Heart left ventricle (tissue), 16 donors: Measurements from ENCODE around the gene COL15A1. TPM values are rescaled to one million over a fixed set of nuclear protein-coding genes. Genes with fewer than 3 reads are reported as not detected.

ENCODE experiments used
- ATAC-seq, 4 donors: fragments of 200-7000 bp; cut with Tn5 transposase; one replicate each; pipeline ENCODE4 v1.9.1; 2020 to 2022; ENCODE audit warnings: moderate library complexity in 4 of 4, mild to moderate bottlenecking in 3 of 4, moderate number of reproducible peaks in 1 of 4
- DNase-seq, 5 donors: peaks; one replicate each; pipeline ENCODE4 v3.0.0-alpha.2; 2020
- H3K27ac ChIP-seq, 12 donors: fragments of 200-600 bp; sonication (generic) in 4 of 12; one replicate each; pipeline versions ENCODE4 v1.5.0 to v1.8.0; 2016 to 2022; ENCODE audit warnings: mild to moderate bottlenecking in 2 of 12
- H3K27me3 ChIP-seq, 9 donors: fragments of 200-600 bp; sonication (generic) in 2 of 9; one replicate each; pipeline versions ENCODE4 v1.5.1 to v1.8.0; 2016 to 2022; ENCODE audit warnings: mild to moderate bottlenecking in 3 of 9
- H3K36me3 ChIP-seq, 9 donors: fragments of 200-600 bp; sonication (generic) in 2 of 9; one replicate each; pipeline versions ENCODE4 v1.5.0 to v1.8.0; 2018 to 2022; ENCODE audit warnings: mild to moderate bottlenecking in 2 of 9
- H3K4me1 ChIP-seq, 12 donors: fragments of 200-600 bp; sonication (generic) in 4 of 12; one replicate each; pipeline versions ENCODE4 v1.5.0 to v1.8.0; 2016 to 2022; ENCODE audit warnings: mild to moderate bottlenecking in 3 of 12
- H3K4me3 ChIP-seq, 12 donors: fragments of 200-600 bp; sonication (generic) in 4 of 12; one replicate each; pipeline versions ENCODE4 v1.5.0 to v1.8.0; 2017 to 2022; ENCODE audit warnings: mild to moderate bottlenecking in 9 of 12, moderate library complexity in 4 of 12
- H3K9me3 ChIP-seq, 12 donors: fragments of 200-600 bp; sonication (generic) in 4 of 12; one replicate each; pipeline versions ENCODE4 v1.5.0 to v1.8.0; 2016 to 2022; ENCODE audit warnings: mild to moderate bottlenecking in 1 of 12
- POLR2A ChIP-seq, 2 donors: fragments of 450-650 bp; IDR thresholded peaks; one replicate each; pipeline ENCODE4 v1.6.1; 2017; ENCODE audit warnings: antibody characterized with exemption in 2 of 2, mild to moderate bottlenecking in 2 of 2, moderate library complexity in 2 of 2
- WGBS, 4 donors: extraction: QIAGEN DNeasy Blood & Tissue Kit in 2 of 4; methylation state at CpG; one replicate each; pipeline versions ENCODE4 v1.1.5 to v1.1.7; 2013 to 2018; 5-methylcytosine and 5-hydroxymethylcytosine counted together
- intact Hi-C, 10 donors: fragments of 100-400 bp; cut with DNase I; formaldehyde crosslinking; loops; one replicate each; pipeline versions ENCODE4 v1.11.1 to v1.14.2; 2022
- polyA plus RNA-seq, 2 donors: library from polyadenylated mRNA; stranded (reverse); fragments of 200-250 nt; gene quantifications; one replicate each; pipeline ENCODE4 v1.2.3, GENCODE V29; 2013
- total RNA-seq, 9 donors: library from RNA; depleted of rRNA in 2 of 9; stranded (reverse); fragments of >200 nt in 2 of 9; fragmentation: NEBNext Ultra II Directional in 3 of 9; extraction: Animal tissue kit (Norgen Biotek cat#: 25700) in 3 of 9; gene quantifications; one replicate each; pipeline versions ENCODE4 v1.1.0 to v1.2.4, GENCODE V29; 2016 to 2023
- TF ChIP-seq, protein P1 (sequence below), 12 donors: fragments of 200-600 bp; sonication (generic) in 4 of 12; IDR thresholded peaks; one replicate each; pipeline versions ENCODE4 v1.5.0 to v1.8.0; 2018 to 2022; ENCODE audit warnings: antibody characterized with exemption in 12 of 12, mild to moderate bottlenecking in 5 of 12
- donor health status: ischemic (EF 13 %, LVEDD 7.1; RV severe dilation, severe dysfunction).
- donor health status: healthy with polysubstance abuse.
- donor health status: DM: no; HTN: yes; CAD: no.
- donor health status: DM: no; HTN: no; CAD: no.
- donor health status: ischemic (EF 25% LVEDD 6.9; RV normal size, moderate dysfunction).
- donor health status: ischemic (EF 25% LVEDD 5.7; RV mildly dilated, moderate dysfunction).
- donor health status: healthy.
- donor health status: DM: yes; HTN: yes; CAD: no.
- donor health status: ischemic (EF 35%, LVEDD 5.7; RV mildly dilated, moderate dysfunction).
- donor health status: nonischemic (EF 11% LVEDD 7.7; RV severe dilation, severe dysfunction).
- donor health status: DM: yes; HTN: yes; CAD: no.
- donor health status: PGD.
- donor health status: ischemic (EF 29% LVEDD 5.4; RV normal size, mild dysfunction).
- donor health status: nonischemic (EF 23%, LVEDD 6.1; RV moderate dilation, normal function).

COL15A1 gene
- total and polyA plus RNA-seq, 11 donors, result 12.4 to 81.0 (median 38.8) TPM

DNA sequence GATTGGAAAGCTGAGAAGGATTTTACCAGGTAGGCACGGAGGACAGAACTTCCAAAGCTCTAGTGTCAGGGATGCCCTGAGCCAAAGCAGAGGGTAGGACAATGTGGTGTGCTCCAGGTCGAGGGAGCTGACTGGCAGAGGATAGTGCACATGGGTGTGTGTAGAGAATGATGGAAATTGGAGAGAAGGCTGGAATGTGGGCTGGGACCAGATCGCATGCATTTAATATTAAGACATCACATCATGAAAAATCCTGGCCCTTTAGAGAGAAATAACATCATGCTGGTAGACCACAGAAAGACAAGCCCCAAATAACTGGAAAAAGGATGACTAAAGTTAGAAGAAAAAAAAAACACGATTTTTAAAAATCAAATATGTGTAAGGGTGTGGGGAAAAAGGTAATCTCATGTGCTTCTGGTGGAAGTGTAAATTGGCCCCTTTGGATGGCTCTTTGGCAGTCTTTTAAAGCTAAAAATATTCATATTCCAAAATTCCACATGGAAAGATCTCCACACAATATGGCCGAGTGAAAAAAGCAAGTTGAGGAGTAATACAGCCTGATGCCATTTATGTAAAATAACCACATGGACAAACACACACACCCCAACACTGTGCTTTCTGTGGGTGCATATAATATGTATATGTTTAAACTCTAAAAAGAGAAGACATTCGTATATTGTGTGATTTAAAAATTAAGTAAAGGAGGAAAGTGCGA lies 94.2 kb downstream of the COL15A1 start:
- intact Hi-C loops, result no loop called here
- ATAC-seq (no peak), DNase-seq (no peak)
- 84 to 91% (median 88%) methylated on average over 7 of the region's 7 CpGs for WGBS, 4 donors
- Histone ChIP-seq H3K27ac (no peak overlapping the region), H3K4me1 (peaks cover 0 to 36% (median 0%) of the 10 kb centered on the region in 12 donors), H3K9me3 (no peaks in the 10 kb centered on the region), H3K36me3 (peaks cover 0 to 89% (median 22%) of the 10 kb centered on the region in 9 donors), H3K4me3 (no peak overlapping the region), H3K27me3 (peaks cover 0 to 8% (median 0%) of the 10 kb centered on the region in 9 donors)
- TF ChIP-seq POLR2A (IDR thresholded peaks at IDR 0.05), result no peak
- TF ChIP-seq, protein P1, sequence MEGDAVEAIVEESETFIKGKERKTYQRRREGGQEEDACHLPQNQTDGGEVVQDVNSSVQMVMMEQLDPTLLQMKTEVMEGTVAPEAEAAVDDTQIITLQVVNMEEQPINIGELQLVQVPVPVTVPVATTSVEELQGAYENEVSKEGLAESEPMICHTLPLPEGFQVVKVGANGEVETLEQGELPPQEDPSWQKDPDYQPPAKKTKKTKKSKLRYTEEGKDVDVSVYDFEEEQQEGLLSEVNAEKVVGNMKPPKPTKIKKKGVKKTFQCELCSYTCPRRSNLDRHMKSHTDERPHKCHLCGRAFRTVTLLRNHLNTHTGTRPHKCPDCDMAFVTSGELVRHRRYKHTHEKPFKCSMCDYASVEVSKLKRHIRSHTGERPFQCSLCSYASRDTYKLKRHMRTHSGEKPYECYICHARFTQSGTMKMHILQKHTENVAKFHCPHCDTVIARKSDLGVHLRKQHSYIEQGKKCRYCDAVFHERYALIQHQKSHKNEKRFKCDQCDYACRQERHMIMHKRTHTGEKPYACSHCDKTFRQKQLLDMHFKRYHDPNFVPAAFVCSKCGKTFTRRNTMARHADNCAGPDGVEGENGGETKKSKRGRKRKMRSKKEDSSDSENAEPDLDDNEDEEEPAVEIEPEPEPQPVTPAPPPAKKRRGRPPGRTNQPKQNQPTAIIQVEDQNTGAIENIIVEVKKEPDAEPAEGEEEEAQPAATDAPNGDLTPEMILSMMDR (IDR thresholded peaks at IDR 0.05), result no peak

DNA sequence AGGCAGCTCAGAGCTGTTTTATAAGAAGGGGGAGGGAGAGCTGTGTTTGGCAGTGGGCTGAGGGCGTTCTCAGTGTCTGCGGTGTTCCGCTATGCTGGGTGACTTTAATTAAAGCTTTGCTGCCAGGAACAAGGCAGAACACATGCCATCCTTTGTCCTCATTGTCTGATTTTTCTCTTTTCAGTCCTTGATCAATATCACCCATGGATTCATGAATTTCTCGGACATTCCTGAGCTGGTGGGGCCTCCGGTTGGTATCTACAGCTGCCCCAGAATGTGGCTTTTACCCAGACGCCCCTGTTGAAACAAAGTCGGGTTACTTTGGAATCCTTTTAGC lies 94.7 kb downstream of the COL15A1 start:
- DNase-seq, result no peak
- peaks cover 0 to 8% (median 0%) of the 10 kb centered on the region in 9 donors for H3K27me3 ChIP-seq
- 90 to 95% (median 93%) methylated on average over 7 of the region's 7 CpGs for WGBS, 4 donors

DNA sequence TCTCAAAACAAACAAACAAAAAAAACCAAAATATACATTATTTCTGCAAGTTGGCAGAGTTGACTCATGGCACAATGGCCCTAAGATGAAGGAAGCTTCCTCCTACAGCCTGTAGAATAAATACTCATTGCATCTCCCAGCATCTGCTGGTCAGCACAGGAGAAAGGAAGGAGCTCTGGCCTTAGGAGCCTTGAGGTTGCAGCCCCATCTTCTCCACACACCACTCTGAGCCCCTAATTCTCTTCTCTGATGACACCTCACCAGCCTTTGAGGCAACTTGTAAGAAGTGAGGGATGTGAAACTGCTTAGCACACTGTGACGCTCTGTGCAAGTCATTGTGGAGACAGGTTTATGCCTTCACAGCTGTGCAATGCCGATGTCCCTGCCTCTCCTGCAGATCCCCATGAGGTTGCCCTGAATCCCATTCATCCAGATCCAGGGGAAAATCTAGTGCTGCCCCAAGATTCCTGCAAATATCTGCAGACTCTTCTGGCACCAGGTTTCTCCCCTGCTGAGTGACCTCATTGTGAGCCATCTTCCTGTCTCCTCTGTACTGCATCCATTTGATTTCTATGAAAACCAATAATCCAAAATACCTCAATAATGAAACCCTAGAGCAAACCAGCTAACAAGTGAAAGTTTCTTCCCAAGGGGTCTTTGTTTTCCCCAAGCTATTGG lies 95.9 kb downstream of the COL15A1 start:
- no peak overlapping the region for H3K4me3 ChIP-seq
- DNase-seq (no peak), ATAC-seq (no peak)
- 58 to 93% (median 69%) methylated on average over 2 of the region's 2 CpGs for WGBS, 4 donors
- H3K27ac ChIP-seq, result no peak overlapping the region
- H3K9me3 ChIP-seq, result peaks cover 0 to 2% (median 0%) of the 10 kb centered on the region in 12 donors
- intact Hi-C loops, result no loop called here
- H3K36me3 ChIP-seq, result peaks cover 0 to 91% (median 24%) of the 10 kb centered on the region in 9 donors
- TF ChIP-seq POLR2A (IDR thresholded peaks at IDR 0.05), result no peak
- TF ChIP-seq, protein P1 (IDR thresholded peaks at IDR 0.05), result no peak
- peaks cover 0 to 36% (median 2%) of the 10 kb centered on the region in 12 donors for H3K4me1 ChIP-seq
- H3K27me3 ChIP-seq, result peaks cover 0 to 8% (median 0%) of the 10 kb centered on the region in 9 donors

More for the DNA sequence above, 94.7 kb downstream of the COL15A1 start:
- H3K27ac ChIP-seq, result no peak overlapping the region
- no peaks in the 10 kb centered on the region for H3K9me3 ChIP-seq
- intact Hi-C loops, result no loop called here
- peaks cover 0 to 36% (median 2%) of the 10 kb centered on the region in 12 donors for H3K4me1 ChIP-seq
- H3K4me3 ChIP-seq, result no peak overlapping the region
- no peak for ATAC-seq
- TF ChIP-seq, protein P1 (IDR thresholded peaks at IDR 0.05), result no peak
- TF ChIP-seq POLR2A (IDR thresholded peaks at IDR 0.05), result no peak
- H3K36me3 ChIP-seq, result peaks cover 0 to 87% (median 22%) of the 10 kb centered on the region in 9 donors

DNA sequence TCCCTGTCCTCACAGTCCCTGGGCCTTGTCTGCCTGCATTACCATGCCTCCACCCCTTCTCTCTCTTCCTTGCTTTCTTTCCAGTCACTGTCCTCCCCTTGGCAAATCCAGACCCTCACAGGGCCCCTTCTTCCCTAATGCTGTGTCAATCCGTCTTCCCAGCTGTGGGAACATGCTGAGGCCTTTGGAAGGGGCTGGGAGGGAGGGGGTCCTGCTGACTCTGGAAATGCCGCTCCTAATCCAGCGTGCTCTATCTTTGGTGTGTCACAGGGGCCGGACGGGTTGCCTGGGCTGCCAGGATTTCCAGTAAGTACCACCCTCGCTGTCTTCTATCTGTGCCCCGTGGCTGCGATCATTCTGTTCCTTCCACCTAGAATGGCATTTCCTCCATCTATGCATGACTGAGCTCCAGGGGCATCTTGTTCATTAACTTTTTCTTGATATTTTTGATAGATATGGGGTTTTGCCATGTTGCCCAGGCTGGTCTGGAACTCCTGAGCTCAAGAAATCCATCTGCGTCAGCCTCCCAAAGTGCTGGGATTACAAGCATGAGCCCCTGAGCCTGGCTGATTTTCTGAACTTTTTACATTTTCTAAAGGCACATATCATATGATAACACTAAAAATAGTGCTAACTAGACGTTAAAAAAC lies 96.7 kb downstream of the COL15A1 start:
- DNase-seq (no peak), ATAC-seq (no peak)
- Histone ChIP-seq H3K4me3 (no peak overlapping the region), H3K27ac (no peak overlapping the region), H3K36me3 (peaks cover 0 to 91% (median 19%) of the 10 kb centered on the region in 9 donors), H3K9me3 (peaks cover 0 to 5% (median 0%) of the 10 kb centered on the region in 12 donors), H3K4me1 (peaks cover 0 to 36% (median 2%) of the 10 kb centered on the region in 12 donors), H3K27me3 (peaks cover 0 to 8% (median 0%) of the 10 kb centered on the region in 9 donors)
- intact Hi-C loops, result no loop called here
- WGBS, 4 donors, result 86 to 89% (median 89%) methylated on average over 10 of the region's 10 CpGs
- TF ChIP-seq, protein P1 (IDR thresholded peaks at IDR 0.05), result no peak
- no peak for TF ChIP-seq POLR2A (IDR thresholded peaks at IDR 0.05)
